HG02970 (cell line): Measurements from ENCODE around the gene ARPC1A.
"Not testable (repeated sequence)": the region's sequence is repeated elsewhere in the genome, so short reads cannot be mapped to it uniquely, and the experiment has no call there.

Experiments
- ATAC-seq: cut with Tn5 transposase; IDR thresholded peaks from one replicate; pipeline ENCODE4 v1.9.1; 2021; ENCODE audit warnings: mild to moderate bottlenecking, moderate library complexity, moderate number of reproducible peaks; ENCODE audit not compliant: unreplicated experiment, low FRiP score

The ARPC1A gene

DNA sequence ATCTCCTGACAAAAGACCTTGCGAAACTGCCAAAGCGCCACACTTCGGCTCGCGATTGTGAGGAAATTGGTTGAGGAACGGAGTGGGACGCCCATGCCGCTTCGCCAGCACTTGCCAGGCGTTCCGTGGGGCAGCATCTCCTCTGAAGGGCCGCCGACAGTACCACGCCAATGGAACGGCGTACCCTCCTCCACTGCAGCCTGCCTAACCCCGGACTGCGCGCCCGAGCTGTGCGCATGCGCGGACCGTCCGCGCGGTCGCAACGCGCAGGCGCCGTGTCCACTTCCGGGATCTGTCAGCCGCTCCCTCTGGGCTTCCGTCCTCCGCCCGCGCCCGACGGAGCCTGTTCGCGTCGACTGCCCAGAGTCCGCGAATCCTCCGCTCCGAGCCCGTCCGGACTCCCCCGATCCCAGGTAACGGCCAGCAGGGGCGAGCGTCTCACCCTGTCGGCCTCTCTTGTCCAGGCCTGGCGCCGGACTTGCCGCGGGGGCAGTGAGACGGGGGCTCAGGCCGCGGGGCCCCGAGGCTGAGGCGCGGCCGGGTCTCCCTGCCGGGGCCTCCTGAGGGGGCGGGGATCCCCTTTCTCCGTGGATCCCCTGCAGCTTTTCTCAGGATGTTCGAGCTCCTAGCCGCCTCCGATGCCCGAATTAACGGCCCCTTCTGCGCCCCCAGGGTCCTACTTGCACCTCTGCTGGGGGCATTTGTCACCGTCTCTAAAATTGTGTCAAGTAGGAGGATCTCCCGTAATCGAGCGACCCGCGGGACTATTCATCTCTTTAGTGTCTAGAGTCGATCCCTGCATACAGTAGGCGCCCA is at the start of gene ARPC1A:
ARPC1A (plus strand) TSS at position 307 of the 816 bp plus-strand sequence. CDS start 7,456 bp downstream, outside the sequence.
- ATAC-seq: peak; percentile 91

DNA sequence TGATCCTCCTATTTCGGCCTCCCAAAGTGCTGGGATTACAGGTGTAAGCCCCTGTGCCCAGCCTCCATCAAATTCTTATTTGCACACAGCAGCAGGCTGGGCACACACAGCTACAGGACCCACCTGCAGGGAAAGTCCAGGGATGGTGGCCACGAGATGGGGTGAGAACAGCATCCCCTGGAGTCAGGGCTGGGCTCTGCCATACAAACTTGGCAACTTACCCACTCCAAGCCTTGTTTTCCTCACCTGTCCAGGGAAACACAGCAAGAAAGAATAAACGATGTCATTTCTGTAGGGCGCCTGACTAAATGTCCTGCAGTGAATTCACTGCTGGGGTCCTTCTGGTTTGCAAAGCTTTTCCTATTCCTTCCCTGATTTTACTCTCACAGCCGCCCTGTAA is 47.5 kb upstream of the ARPC1A start:
- no peak for ATAC-seq

DNA sequence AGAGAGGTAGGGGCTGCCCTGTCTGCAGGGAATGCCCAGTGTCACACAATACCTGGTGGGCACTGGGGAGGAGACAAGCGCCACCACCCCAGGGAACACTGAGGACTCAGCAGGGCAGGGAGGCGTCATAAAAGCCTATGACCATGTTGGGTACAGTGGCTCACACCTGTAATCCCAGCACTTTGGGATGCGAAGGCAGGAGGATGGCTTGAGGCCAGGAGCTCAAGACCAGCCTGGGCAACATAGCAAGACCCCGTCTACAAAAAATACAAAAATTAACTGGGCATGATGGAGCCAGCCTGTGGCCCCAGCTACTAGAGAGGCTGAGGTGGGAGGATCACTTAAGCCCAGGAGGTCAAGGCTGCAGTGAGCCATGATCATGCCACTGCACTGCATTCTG is 41.5 kb upstream of the ARPC1A start:
- not testable (repeated sequence) for ATAC-seq

DNA sequence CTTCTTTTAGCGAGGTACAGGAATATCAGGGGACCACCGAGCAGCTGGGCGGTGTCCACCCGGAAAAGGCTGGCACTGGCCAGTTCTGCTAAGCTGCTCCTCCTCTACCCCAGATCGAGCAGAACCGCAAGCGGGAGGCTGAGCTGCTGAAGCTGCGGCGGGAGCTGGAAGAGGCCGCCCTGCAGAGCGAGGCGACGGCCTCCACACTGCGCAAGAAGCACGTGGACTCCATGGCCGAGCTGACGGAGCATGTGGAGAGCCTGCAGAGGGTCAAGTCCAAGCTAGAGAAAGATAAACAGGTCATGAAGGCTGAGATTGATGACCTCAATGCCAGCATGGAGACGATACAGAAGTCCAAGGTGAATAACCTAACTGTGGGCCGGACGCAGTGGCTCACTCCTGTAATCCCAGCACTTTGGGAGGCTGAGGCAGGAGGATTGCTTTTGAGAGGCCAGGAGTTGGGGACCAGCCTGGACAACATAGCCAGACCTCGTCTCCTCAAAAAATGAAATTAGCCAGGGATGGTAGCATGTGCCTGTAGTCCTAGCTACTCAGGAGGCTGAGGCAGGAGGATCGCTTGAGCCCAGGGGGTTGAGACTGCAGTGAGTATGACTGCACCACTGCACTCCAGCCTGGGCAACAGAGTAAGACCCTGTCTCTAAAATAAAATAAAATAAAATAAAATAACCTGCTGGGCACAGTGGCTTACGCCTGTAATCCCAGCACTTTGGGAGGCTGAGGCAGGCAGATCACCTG is 37.7 kb upstream of the ARPC1A start:
- ATAC-seq: no peak

DNA sequence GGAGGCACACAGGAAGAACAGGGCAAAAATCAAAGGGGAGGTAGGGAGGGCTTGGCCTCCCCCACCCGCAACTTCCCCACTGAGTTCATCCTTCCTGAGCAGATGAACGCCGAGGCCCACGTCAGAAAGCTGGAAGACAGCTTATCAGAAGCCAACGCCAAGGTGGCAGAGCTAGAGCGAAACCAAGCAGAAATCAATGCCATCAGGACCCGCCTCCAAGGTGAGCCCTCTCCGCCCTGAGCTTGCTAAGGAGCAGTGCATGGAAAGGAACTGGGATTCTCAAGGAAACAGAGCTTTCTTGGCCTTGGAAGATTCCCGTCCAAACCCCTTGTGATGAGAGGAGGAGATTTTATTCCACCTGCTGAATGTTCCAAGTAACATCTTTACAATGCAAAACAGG is 36.5 kb upstream of the ARPC1A start:
- no peak for ATAC-seq

DNA sequence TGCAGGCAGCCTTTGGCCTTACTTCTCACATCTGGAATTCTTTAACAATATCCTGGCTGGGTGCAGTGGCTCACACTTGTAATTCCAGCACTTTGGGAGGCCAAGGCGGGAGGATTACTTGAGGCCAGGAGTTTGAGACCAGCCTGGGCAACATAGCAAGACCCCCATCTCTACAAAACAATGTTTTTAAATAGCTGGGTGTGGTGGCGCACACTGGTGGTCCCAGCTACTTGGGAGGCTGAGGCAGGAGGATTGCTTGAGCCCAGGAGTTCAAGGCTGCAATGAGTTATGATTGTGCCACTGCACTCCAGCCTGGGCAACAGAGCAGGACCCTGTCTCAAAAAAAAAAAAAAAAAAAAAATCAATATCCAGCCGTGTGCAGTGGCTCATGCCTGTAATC is 35.5 kb upstream of the ARPC1A start:
- ATAC-seq: not testable (repeated sequence)

DNA sequence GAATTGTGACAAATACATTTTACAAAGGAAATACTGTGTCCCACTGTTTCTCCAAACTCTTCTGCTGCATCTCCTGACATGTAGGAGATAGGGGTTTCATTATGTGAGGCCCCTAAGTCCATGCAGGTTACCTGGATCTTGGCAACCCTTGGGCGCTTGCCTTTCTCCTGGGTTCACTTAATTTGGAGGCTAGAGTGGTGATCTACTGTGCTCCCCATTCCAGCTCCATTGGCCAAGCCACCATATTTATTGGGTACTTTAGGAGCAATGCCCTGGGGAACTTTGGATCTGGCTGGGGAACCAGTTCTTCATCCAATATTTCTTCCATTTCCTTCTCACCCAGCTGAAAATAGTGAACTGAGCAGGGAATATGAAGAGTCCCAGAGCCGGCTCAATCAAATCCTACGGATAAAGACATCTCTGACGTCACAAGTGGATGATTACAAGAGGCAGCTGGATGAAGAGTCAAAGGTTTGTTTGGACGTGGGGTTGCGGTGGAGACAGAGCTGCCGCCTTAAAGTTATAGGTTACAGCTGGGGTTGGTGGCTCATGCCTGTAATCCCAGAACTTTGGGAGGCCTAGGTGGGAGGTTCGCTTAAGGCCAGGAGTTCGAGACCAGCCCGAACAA is 34.6 kb upstream of the ARPC1A start:
- no peak for ATAC-seq

DNA sequence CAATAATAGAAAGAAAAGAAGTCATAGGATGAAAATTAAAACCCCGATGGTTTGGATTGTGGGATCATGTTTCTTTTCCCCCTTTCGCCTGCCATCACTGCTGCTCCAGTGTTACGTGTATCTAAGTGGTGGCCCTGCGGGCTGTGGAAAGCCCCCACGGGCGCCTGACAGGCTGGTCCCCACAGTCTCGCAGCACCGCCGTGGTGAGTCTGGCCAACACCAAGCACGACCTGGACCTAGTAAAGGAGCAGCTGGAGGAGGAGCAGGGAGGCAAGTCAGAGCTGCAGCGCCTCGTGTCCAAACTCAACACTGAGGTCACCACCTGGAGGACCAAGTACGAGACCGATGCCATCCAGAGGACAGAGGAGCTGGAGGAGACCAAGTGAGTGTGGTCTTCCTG is 33.6 kb upstream of the ARPC1A start:
- ATAC-seq: no peak

DNA sequence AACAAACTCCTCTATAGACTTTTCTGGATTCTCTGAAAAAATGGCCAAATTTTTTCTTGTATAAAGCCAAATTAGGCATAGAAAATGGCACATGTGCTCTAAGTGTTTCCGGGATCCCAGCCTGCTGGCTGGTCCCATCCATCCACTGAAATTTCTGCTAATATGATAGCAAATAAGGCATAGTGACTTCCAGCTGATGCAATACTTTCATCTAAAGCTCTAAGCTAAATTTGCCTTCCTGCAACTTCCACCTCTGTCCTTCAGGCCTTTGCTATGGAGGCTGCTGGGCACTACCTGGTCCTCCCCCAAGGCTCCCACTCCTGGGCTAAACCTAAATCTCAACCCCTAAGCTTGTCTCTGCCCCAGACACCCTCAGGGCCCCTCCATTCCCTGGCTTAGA is 32.5 kb upstream of the ARPC1A start:
- no peak for ATAC-seq

DNA sequence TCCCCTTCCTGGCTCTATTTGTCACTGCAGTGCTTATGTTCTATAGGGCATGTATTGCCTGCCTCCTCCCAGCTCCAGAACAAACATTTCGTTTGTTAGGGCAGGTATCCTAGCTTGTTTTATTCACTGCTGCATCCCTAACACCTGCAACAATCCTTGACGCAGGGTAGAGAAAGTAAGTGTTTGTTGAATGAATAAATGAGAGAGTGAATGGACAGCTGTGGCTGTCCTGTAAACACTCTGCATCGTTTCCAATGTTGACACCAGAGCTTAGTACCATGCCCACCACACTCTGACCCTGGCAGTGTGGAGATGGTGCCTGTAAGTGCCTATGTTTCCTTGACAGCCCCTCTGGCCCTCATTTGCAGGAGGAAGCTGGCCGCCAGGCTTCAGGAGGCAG is 32.0 kb upstream of the ARPC1A start:
- ATAC-seq: no peak

DNA sequence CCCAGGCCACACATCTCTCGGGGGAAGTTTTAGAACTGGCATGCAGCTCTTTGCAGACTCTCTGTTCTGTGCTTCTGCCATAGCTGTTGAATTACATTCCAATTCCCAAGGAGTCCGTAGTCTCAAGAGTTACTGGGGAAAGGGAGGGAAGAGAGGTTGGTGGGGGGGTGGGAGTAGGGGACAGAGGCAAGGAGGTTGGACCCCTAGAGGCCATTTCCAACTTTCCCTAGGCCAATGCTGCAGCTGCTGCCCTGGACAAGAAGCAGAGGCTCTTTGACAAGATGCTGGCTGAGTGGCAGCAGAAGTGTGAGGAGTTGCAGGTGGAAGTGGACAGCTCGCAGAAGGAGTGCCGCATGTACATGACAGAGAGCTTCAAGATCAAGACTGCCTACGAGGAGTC is 29.2 kb upstream of the ARPC1A start:
- ATAC-seq: no peak

DNA sequence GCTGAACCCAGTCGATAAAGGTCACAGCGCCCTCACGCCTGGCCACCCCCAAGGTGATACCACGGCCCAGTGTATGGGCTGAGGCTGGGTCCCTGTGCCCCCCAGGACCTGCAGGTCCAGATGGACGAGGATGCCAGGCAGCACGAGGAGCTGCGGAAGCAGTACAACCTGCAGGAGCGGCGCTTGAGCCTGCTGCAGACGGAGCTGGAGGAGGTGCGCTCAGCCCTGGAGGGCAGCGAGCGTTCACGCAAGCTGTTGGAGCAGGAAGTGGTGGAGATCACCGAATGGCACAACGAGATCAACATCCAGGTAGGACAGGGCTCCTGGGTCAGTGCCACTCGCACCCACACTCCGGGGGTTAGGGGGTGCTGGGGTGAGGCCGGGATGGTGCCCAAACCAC is 24.2 kb upstream of the ARPC1A start:
- ATAC-seq: no peak

DNA sequence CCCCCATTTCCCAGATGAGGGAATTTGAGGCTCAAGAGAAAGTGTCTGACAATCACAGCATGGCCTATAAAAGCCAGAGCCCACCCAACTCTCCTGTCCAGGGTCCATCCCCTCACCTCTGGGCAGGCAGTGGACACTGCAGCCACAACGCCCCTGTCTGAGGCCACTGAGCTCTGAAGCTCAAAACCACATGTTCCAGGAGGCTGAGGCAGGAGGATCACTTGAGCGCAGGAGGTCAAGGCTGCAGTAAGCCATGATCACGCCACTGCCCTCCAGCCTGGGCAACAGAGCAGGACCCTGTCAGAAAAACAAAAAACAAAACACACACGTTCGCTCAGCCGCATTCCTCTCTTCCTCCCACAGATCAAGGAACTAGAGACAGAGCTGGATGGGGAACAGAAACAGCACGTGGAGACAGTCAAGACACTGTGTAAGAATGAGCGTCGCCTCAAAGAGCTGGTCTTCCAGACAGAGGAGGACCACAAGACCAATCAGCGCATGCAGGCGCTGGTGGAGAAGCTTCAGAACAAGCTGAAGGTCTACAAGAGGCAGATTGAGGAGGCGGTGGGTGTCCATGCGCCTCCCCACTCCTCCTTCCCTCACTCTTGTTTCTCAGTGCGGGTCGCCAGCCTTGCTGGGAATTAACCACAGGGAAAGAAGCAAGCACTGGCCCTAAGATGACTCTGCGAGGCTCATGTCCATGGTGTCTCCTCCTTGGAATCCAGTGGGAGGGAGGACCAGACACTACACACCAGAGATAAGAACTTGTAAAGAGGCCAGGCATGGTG is 20.0 kb upstream of the ARPC1A start:
- no peak for ATAC-seq

DNA sequence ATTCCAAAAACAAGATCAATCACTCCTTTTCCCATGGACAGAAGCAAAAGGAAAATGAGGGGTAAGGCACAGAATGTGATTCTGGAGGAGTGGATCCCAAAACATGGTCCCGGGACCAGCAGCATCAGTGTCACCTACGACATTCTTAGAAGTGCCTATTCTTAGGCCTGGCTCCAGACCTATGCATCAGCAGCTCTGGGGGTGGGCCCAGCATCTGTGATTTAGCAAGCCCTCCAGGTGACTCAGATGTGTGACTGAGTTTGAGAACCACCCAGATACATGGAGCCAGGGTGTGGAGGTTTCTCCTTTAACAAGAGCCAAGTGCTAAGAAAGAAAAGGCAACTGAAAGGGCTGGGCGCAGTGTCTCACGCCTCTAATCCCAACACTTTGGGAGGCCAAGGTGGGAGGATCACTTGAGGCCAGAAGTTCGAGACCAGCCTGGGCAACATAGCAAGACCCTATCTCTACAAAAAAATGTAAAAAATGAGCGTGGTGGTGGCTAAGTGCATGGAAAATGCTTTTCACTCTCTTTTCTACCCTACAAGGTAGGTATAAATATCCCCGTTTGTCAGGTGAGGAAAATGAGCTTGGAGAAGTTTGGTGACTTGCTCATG is 17.1 kb upstream of the ARPC1A start:
- ATAC-seq: no peak

DNA sequence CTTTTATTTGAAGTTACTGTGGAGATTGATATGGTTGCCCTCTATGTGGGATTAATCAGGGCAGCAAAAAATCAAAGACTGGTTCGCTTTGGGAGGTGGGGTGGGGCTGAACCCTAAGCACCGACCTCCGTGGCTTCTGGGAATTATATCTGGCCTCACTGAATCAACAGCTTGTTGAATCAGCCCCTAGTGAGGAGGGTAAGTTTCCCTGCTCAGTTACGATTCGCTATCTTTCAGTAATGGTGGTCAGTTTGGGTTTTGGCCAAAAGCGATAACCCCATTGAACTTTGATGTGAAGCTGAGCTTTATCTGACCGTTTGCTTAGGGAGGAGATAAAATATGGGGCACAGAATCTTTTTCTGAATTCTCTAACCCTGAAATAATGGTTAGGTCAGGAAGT is 16.6 kb upstream of the ARPC1A start:
- ATAC-seq: no peak

DNA sequence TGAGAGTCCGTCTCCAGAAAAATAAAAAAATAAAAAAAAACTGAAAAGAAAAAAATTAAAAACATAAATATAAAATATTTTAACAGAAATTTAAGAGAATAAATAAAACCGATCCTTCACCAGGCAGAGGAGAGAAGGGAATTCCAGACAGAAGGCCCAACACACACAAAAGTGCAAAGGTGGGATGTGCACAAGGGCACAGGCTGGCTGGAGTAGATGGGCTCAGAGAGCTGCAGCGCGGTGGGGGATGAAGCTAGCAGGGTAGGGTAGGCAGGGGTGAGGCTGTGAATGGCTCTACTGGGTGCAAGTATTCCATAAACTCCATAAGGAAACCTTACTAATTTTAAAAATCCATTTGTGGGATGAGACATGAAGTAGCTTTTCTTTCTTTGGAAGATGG is 15.7 kb upstream of the ARPC1A start:
- ATAC-seq: no peak

DNA sequence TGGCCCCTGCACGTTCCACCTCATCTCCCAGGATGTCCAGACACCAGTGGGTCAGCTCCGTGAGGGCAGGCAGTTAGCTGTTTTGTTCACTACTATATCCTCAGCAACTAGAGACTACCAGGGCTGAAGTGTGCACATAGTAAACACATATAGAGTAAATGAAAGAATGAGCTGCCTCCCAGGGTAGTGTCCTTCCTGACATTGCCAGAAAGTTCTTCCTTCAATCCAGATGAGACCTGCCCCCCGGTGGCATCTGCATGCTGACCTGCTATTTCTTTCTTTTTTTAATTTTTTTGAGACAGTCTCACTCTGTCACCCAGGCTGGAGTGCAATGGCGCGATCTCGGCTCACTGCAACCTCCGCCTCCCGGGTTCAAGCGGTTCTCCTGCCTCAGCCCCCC is 14.0 kb upstream of the ARPC1A start:
- ATAC-seq: no peak

DNA sequence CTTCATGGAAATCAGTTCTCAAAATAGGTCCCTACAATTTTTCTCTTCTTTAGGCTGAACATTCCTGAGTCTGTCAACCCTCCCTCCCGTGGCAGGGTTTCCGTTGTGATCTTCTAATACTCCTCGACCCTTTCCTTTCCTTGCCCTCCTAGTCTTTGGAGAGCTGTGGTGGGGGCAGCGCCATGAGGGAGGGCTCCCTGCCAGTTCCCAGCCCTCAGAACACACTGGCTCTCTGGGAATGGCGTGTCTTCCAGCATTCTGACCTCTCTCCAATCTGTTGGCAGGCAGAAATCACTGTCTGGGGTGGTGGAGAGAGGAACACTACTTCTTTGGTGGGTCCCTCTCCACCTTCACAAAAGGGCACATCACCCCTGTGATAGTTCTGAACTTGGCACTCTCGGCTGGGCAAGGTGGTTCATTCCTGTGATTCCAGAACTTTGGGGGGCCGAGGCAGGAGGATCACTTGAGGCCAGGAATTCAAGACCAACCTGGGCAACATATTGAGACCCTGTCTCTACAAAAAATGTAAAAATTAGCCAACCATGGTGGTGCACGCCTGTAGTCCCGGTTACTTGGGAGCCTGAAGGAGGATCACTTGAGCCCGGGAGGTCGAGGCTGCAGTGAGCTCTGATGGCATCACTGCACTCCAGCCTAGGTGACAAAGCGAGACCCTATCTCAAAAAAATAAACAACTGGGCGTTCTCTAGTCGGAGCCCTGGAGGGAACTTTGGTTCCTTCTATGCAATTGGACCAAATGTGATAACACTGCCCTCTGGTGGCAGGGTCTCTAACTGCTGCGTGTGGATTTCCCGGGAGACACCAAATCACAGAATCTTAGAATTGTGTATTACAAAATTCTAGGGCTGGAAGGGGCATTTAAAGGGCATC is 13.1 kb upstream of the ARPC1A start:
- ATAC-seq: no peak

DNA sequence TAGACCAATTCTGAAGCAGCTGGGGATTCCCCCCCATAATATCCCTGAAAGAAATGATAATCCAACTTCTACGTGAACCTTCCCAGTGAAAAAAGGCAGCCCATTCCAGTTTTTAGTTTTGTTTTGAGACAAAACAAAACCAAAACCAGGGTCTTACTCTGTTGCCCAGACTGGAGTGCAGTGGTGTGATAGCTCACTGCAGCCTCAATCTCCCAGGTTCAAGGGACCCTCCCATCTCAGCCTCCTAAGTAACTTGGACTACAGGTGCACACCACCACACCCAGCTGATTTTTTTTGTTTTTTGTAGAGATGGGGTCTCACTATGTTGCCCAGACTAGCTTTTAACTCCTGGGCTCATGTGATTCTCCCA is 12.5 kb upstream of the ARPC1A start:
- ATAC-seq: no peak
